Measurements from ENCODE around the gene USP38. TPM values are rescaled to one million over a fixed set of nuclear protein-coding genes. Genes with fewer than 3 reads are reported as not detected.
A peak's percentile ranks its signal among the peaks of the same experiment; 100 is the strongest.

The USP38 gene
- 18.6 TPM for total RNA-seq (2021; ENCODE audit: unreplicated experiment)
- 7.0 and 8.3 TPM in 2 replicates for polyA plus RNA-seq (2012)
- Bru-seq, nascent RNA: percentile 82 among the genes with signal in this experiment
- percentile 74 among the genes with signal in this experiment for BruChase-seq, experiment 1, labeled RNA remaining after a 6-hour chase
- percentile 84 among the genes with signal in this experiment for BruChase-seq, experiment 2, labeled RNA remaining after a 2-hour chase
- long read RNA-seq, full-length matches to known transcripts: 32 of 39 reads
- long read RNA-seq, partial matches to known transcripts: 1 of 39 reads
- long read RNA-seq, other reads (novel, unspliced or antisense): 6 of 39 reads

- peaks cover 15 to 22% of the 10 kb centered on the region in 2 experiments; a peak in 3 of 4 replicates for H3K4me1 ChIP-seq (ENCODE audit: control insufficient read depth in 1 of 2, insufficient read depth in 2 of 2, low read length in 2 of 2)
- H3K4me2 ChIP-seq (ENCODE audit: low read length): peak within 1 kb of the TSS; percentile 91
- ChIA-PET CTCF (no interaction called here), POLR2A (no interaction called here), RAD21 (ENCODE audit: low non-redundant PET in 1 of 2, low total read pairs in 2 of 2, uncharacterized antibody in 2 of 2, unreplicated experiment in 2 of 2) (no interaction called here)
- peak; percentile 93 for TF ChIP-seq POLR2A (IDR thresholded peaks at IDR 0.05; ENCODE audit: borderline replicate concordance, extremely low read depth, insufficient read depth, insufficient read length)
- TF ChIP-seq ELF1 (IDR thresholded peaks at IDR 0.05; ENCODE audit: borderline replicate concordance, low read depth): no peak; the same call in 1 of the 2 replicates
- peak; percentile 9 for TF ChIP-seq ZBTB33 (IDR thresholded peaks at IDR 0.05; ENCODE audit: extremely low read depth, insufficient replicate concordance, low read length)
- TF ChIP-seq CBX3 (IDR thresholded peaks at IDR 0.05; ENCODE audit: low read depth): peak; percentile 79
- no peak for TF ChIP-seq SRF (IDR thresholded peaks at IDR 0.05; ENCODE audit: low read depth)
- TF ChIP-seq, protein P1, sequence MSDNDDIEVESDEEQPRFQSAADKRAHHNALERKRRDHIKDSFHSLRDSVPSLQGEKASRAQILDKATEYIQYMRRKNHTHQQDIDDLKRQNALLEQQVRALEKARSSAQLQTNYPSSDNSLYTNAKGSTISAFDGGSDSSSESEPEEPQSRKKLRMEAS (IDR thresholded peaks at IDR 0.05): peak; percentile 74
- no peak for TF ChIP-seq EZH2phosphoT487 (IDR thresholded peaks at IDR 0.05; ENCODE audit: borderline replicate concordance)
- TF ChIP-seq SIN3A (IDR thresholded peaks at IDR 0.05; ENCODE audit: low read depth): no peak; the same call in 1 of the 2 replicates
- TF ChIP-seq ZFX (IDR thresholded peaks at IDR 0.05): peak; percentile 90
- peak; percentile 97 for TF ChIP-seq POLR2AphosphoS5 (IDR thresholded peaks at IDR 0.05; ENCODE audit: low read depth, low read length)
- peak; percentile 46; the same call in 1 of the 2 replicates for TF ChIP-seq EGR1 (IDR thresholded peaks at IDR 0.05; ENCODE audit: low read depth)
- TF ChIP-seq, protein P2, sequence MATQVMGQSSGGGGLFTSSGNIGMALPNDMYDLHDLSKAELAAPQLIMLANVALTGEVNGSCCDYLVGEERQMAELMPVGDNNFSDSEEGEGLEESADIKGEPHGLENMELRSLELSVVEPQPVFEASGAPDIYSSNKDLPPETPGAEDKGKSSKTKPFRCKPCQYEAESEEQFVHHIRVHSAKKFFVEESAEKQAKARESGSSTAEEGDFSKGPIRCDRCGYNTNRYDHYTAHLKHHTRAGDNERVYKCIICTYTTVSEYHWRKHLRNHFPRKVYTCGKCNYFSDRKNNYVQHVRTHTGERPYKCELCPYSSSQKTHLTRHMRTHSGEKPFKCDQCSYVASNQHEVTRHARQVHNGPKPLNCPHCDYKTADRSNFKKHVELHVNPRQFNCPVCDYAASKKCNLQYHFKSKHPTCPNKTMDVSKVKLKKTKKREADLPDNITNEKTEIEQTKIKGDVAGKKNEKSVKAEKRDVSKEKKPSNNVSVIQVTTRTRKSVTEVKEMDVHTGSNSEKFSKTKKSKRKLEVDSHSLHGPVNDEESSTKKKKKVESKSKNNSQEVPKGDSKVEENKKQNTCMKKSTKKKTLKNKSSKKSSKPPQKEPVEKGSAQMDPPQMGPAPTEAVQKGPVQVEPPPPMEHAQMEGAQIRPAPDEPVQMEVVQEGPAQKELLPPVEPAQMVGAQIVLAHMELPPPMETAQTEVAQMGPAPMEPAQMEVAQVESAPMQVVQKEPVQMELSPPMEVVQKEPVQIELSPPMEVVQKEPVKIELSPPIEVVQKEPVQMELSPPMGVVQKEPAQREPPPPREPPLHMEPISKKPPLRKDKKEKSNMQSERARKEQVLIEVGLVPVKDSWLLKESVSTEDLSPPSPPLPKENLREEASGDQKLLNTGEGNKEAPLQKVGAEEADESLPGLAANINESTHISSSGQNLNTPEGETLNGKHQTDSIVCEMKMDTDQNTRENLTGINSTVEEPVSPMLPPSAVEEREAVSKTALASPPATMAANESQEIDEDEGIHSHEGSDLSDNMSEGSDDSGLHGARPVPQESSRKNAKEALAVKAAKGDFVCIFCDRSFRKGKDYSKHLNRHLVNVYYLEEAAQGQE (IDR thresholded peaks at IDR 0.05; ENCODE audit: low read depth): no peak
- TF ChIP-seq YY1 (IDR thresholded peaks at IDR 0.05; ENCODE audit: extremely low read depth, insufficient replicate concordance, low read depth, low read length): peak; percentile 51
- no peak; the same call in 1 of the 2 replicates for TF ChIP-seq SP1 (IDR thresholded peaks at IDR 0.05; ENCODE audit: low read depth)
- no peak for TF ChIP-seq ATF3 (IDR thresholded peaks at IDR 0.05)
- H3K27me3 ChIP-seq (ENCODE audit: insufficient read depth, low read length): no peaks in the 10 kb centered on the region
- peak; percentile 93 for ATAC-seq
- peaks cover 3 to 16% of the 10 kb centered on the region in 2 experiments; a peak in 2 of 4 replicates for H3K36me3 ChIP-seq (ENCODE audit: control insufficient read depth in 1 of 2, insufficient read depth in 2 of 2, low read length in 2 of 2)
- H3K4me3 ChIP-seq (replicated peaks in 1 of 2; ENCODE audit: low read depth in 1 of 2, low read length in 2 of 2): peak within 1 kb of the TSS; percentile 72 to 87
- peak within 1 kb of the TSS; percentile 92 for H2AFZ ChIP-seq (ENCODE audit: low read depth, low read length, poor library complexity, severe bottlenecking)
- H3K79me2 ChIP-seq (ENCODE audit: insufficient read depth, low read length): peaks cover 58% of the 10 kb centered on the region
- H4K20me1 ChIP-seq (ENCODE audit: insufficient read depth): peaks cover 8% of the 10 kb centered on the region; the same call in 1 of the 2 replicates
- BruUV-seq (replicated peaks): no TSS peak
- DNase-seq (ENCODE audit: low read depth, low spot score): peak; percentile 86
- no peaks in the 10 kb centered on the region for H3K9me2 ChIP-seq (ENCODE audit: insufficient read depth)
- no peaks in the 10 kb centered on the region for H3K9me3 ChIP-seq (ENCODE audit: control insufficient read depth in 1 of 2, insufficient read depth in 1 of 2, low read depth in 1 of 2, low read length in 2 of 2)
- peak within 1 kb of the TSS; percentile 92 for H3K9ac ChIP-seq (ENCODE audit: low read length)
- intact Hi-C loops (cut with micrococcal nuclease): loop anchor here (10.0 kb wide), 1 partner anchor 150 kb away; the partner anchor contains the start of gene GAB1
- peak within 1 kb of the TSS; percentile 90 for H3K27ac ChIP-seq (ENCODE audit: low read depth, low read length)
These were observed at the start of gene USP38 for GRCh38 chr4:143184503-143185252. Gene USP38 (plus strand): TSS chr4:143184917. CDS start chr4:143185451, 534 bp downstream.
